NCI-H2107 treated with DMSO at 0.1 percent for 48 hours (cell line): ENCODE data around the gene CEACAM1.
"Not testable (repeated sequence)": the region's sequence is repeated elsewhere in the genome, so short reads cannot be mapped to it uniquely, and the experiment has no call there.

Source experiments
- DNase-seq: peaks from one replicate; lab custom pipeline; 2025; ENCODE audit not compliant: unreplicated experiment; lab: John Stamatoyannopoulos, UW

CEACAM1 gene

DNA sequence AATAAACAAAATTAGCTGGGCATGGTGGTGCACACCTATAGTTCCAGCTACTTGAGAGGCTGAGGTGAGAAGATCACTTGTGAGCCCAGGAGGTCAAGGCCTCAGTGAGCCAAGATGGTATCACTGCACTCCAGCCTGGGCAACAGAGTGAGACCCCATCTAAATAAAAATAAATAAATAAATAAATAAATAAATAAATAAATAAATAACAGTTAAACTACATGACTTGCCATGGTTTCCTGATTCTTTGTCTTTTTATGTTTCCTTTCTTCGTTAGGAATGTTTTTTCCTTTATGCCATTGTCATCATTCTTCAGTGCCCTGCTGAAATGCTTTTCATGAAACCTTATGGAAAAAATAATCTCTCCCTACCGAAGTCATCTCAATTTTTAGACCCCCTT is 50.3 kb downstream of the CEACAM1 start:
- no peak for DNase-seq

DNA sequence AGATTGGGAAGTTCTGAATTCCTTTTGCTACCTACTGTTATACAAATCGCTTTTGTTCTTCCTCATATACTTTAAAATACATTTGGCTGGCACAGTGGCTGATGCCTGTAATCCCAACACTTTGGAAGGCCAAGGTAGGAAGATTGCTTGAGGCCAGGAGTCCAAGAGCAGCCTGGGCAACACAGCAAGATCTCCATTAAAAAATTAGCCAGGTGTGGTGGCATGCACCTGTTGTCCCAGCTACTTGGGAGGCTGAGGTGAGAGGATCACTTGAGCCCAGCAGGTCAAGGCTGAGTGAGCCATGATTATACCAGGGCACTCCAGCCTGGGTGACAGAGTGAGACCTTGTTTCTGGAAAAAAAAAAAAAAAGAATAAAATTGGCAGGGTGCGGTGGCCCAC is 51.2 kb downstream of the CEACAM1 start:
- DNase-seq: no peak

DNA sequence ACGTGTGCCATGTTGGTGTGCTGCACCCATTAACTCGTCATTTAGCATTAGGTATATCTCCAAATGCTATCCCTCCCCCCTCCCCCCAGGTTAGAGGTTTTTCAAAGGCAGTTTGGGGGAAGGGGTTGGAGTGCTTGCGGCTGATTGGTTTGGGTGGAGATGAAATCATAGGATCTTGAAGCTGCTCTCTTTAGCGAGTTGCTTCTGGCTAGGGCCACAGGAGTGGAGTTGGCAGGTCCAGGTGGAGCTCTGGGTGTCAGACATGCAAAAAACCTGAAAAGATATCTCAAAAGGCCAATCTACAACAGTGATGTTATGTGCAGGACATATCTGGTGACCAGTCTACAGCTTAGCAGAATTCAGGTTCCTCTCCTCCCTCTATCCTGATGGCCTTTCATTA is 52.9 kb downstream of the CEACAM1 start:
- no peak for DNase-seq

DNA sequence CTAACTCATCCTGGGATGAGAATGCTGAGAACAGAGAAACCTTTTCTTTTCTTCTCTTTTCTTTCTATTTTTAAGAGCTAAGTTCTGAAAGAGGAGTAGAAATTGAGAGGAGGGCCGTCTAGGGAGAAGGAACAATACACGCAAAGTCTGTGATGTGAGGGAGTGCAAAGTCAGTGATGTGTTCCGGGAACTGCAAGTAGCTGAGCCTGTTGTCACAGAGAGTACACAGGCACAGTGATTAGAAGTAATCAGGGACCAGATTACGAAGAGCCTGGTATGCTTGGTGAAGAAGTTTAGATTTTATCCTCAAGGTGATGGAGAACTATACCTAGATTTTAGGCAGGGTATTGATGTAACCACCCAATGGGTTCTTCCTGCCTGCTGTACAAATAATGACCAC is 53.5 kb downstream of the CEACAM1 start:
- no peak for DNase-seq

DNA sequence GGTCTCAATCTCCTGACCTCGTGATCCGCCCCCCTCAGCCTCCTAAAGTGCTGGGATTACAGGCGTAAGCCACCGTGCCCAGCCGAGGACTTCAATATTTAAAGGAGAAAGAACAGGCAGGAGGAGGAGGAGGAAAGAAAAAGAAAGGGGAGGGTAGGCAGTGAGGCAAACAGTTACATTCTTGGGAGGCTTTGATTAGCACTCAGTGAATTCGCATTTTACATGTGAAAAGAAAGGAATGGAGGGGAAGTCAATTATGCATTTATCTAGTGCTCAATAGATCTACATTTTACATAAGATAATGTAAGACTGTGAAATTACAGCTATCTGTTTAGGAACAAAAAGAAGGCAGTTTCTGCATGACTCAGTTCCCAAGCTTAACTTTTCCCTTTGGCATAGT is 54.6 kb downstream of the CEACAM1 start:
- DNase-seq: no peak

DNA sequence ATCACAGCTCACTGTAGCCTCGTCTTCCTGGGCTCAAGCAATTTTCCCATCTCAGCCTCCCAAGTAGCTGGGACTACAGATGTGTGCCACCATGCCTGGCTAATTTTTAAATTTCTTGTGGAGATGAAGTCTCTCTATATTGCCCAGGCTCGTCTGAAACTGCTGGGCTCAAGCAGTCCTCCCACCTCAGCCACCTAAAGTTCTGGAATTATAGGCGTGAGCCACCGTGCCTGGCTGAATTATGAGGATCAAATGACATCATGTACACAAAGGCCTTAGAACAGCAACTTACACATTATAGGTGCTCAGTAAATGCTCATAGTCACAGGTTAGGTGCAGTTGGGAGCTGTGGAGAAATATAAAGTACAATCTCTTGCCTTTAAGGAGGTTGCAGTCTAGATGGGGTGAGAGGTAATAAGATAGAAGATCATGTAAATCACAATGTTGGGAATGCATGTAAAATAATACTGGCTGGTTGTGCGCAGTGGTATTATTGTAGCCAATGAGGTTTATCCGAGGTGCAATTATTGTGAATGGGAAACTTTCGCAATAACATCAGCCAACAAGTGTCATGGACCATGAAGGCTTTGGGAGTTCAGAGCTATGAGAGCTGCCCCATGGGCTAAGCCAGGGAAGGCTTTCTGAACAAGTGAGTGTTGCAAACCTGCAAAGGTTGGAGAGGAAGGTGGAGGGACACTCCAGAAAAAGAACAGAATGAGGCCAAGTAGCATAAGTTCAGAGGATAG is 55.7 kb downstream of the CEACAM1 start:
- DNase-seq: no peak

DNA sequence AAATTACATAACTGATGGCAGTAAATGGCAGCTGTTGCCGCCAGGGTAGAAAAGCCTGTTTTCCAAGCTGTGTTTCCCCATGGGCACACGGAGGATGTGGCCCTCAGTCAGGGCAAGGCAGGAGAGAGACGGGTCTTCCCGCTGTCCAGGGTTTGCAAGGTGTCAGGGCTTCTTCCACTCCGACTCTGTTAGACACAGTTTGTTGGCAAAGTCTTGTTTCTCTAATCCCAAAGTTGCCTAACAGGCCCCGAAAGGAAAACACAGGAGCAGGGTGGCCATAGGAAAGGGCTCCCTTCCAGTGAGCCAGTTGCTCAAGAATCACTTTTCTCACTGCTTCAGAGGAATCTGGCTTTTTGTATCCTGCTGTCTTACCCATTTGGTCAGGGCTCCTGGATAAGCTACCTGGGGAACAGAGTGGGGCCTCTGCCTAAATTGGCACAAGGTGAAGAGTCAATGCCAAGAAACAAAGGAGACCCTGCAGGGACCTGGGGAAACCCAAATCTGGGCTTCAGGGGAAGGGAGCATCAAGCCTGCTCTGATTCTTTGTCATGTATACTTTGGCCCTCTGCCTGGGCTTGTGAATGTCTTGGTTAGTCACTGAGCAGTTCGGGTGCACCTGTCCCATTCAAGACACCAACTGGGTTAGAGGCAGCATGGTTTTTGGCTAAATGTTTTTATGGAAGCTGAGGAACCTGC is 56.6 kb downstream of the CEACAM1 start:
- DNase-seq: no peak

DNA sequence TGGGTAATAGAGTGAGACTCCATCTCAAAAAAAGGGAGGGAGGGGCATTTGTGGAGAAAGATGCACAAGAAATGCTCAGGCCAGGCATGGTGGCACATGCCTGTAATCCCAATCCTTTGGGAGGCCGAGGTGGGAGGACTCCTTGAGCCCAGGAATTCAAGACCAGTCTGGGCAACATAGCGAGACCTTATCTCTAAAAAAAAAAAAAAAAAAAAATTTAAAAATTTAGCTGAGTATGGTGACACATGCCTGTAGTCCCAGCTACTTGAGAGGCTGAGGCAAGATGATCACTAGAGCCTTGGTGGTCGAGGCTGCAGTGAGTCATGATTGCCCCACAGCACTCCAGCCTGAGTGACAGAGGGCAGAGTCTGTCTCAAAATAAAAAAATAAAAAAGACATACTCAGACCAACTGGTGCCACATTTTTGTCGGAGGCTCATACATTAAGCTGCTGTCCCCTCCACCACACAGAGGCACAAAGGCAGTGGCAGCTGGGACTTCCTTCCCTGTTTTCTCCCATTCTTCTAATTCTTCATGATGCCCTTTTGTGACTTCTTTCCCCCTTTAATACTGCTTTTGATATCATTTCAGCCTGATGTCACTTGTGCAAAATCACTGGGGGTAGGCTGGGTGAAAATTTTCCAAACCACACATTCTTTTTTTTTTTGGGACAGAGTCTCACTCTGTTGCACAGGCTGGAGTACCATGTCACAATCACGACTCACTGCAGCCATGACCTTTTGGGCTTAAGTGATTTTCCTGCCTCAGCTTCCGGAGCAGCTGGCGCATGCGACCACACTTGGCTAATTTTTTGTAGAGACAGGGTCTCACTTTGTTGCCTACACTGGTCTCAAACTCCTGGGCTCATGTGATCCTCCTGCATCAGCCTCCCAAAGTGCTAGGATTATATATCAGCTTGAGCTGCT is 58.7 kb downstream of the CEACAM1 start:
- DNase-seq: no peak

DNA sequence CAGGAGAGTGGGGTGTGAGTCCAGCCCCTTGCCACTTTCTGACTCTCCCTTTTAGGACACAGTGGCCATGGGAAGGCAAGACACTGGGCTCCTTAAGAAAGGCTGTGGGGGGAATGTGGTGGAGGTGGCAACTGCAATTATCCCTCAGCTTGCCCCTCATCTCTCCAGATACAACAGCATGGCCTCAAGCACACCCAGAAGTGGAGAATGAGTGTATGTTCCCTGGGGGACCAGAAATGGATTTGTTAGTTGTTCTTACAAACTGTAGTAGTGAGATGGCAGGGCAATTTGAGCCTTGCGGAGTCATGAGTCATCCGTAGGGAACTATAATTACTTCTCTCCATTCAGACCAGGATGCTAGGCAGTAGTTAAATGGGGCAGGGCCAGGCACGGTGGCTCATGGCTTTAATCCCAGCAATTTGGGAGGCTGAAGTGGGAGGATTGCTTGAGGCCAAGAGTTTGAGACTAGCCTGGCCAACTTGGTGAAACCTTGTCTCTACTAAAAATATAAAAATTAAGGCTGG is 59.9 kb downstream of the CEACAM1 start:
- peak; percentile 69 for DNase-seq

DNA sequence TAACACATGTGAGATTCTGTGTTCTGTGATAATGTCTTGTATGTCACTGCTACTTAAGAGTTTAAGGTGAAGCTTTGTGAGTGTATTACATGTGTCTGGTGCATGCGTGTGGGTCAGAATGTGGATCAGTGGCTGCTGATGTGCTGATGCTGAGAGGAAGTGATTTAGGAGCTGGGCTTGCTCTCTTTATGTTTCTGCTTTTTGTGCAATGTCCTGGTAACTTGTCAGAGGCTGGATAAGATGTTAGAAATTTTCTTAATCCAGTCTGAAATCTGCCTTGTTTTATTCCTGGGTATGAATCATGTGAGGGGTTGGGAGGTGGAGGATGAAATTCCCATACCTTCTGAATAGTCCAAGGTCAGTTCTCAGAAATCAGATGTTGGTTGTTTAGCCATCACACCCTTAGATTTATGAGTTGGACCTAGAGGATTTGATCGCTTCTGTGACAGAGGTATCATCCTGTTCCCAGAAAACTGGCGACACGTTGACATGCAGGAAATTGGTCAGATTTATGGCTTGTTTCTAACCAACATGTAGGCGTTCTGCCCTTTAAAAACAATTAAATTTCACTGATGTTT is 61.0 kb downstream of the CEACAM1 start:
- DNase-seq: no peak

DNA sequence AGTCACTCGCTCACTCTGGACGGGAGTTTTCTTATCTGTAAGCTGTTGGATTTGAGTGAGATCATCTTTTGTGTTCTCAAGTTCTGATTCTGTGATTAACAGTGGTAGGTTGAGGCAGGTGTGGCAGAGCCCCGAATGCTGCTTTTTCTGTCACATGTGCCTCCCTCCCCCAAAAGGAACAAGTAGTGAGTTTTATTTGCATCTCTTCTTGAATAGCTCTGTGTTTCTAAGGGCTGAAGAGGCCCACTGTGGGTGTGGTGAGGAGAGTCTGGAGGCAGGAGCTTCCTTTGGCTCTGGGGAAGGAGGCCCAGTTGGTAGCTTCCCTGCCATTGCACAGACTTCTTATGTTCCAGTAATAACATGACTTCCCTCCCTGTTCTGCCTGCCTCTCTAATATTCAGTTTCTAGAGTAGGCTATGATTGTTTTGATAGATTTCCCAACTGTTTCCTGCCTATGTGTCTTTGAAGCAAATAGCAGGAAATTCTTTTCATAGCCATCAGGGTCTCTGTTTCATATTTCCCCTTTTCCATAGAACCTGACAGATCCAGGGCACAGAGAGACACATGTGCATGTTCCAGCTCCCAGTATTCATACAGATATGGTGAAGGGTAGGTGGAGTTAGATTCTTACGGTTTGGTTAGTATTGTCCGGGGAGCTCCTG is 61.6 kb downstream of the CEACAM1 start:
- DNase-seq: no peak

DNA sequence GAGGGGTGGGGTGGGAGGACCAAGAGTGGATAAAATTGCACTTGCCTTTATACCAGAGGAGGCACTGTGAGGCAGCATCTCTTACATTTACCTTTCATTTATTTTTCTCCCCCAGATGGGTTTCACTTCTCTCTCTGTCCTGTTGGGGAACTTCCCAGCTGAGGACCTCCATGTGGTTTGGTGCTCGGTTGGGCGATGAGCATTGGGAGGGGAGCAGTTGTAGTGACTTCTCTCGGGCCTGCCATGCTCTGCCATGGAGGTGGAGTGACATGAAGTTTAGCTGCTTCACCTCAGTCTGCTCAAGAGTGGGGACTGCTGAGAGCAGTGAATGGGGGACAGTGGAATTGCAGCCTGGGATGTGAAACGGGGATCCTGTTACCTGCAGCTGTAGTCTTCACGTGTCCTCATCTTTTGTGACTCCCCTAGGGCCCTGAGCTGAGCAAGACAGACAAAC is 62.4 kb downstream of the CEACAM1 start:
- DNase-seq: peak; percentile 32

DNA sequence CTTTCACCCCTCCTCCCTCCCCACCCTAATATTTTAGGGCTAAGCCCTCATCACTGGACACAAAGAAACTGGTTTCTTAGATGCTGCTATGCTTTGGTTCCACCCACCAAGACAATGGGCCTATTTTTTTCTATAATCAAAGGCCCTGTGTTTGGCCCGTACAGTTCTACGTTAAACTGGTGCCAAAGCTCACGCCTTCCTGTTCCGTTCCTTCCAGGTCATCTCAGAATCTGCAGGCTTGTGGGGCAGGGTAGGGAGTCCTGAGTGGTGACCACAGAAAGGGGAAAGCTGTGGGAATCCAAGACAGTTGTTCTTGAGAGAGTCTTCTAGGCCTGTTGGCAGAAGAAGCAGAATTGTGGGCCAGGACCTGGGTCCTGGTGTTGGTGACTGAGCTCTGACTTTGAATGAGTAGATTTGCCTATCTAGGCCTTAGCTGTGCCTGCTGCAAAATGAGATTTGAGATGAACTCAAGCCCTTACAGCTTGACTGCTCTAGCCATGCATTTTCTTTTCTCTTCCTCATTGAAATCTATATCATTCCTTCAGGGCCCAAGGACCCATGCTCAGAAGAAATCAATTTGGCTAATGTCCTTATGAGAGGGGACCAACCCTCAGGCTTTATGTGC is 66.5 kb downstream of the CEACAM1 start:
- DNase-seq: no peak

DNA sequence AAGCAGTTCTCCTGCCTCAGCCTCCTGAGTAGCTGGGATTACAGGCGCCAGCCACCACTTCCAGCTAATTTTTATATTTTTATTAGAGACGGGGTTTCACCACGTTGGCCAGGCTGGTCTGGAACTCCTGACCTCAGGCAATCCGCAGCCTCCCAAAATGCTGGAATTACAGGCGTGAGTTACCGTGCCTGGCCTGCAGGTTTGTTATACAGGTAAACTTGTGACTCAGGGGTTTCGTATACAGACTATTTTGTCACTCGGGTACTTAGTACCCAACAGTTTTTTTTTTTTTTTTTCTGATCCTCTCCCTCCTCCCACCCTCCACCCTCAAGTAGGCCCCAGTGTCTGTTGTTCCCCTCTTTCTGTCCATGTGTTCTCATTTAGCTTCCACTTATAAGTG is 67.0 kb downstream of the CEACAM1 start:
- not testable (repeated sequence) for DNase-seq

DNA sequence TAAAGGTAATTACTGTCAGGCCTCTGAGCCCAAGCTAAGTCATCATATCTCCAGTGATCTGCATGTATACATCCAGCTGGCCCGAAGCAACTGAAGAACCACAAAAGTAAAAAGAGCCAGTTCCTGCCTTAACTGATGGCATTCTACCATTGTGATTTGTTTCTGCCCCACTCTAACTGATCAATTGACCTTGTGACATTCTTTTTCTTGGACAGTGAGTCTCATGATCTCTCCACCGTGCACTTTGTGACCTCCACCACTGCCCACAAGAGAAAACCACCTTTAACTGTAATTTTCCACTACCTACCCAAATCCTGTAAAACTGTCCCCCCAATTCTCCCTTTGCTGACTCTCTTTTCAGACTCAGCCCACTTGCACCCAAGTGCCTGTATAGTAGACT is 68.4 kb downstream of the CEACAM1 start:
- DNase-seq: no peak
